OCI-LY3 (cell line): ENCODE data around the gene SH3GLB1.

ENCODE experiments used
- H2AFZ ChIP-seq: fragments of 200-600, 300-600 bp; shearing (Covaris generic); 2 replicates; pipeline ENCODE4 v1.6.0; 2014; ENCODE audit warnings: antibody characterized with exemption, low read depth, low read length
- H3K27ac ChIP-seq: fragments of 200-600, 300-600 bp; sonication (generic); 2 replicates; pipeline ENCODE4 v1.5.1; 2014; ENCODE audit warnings: mild to moderate bottlenecking, low read length, moderate library complexity, mixed read lengths
- H3K27me3 ChIP-seq: fragments of 200-600, 300-600 bp; sonication (generic); 2 replicates; pipeline ENCODE4 v1.6.1; 2014; ENCODE audit warnings: low read depth, low read length, mixed read lengths
- H3K36me3 ChIP-seq: fragments of 200-600, 300-600 bp; sonication (generic); replicated peaks from 2 replicates; pipeline ENCODE3; 2014; ENCODE audit warnings: low read depth, low read length, mixed read lengths
- H3K4me1 ChIP-seq: fragments of 300-600, 200-600 bp; sonication (generic); 2 replicates; pipeline ENCODE4 v1.6.1; 2014; ENCODE audit warnings: low read length, mixed read lengths
- H3K4me2 ChIP-seq: fragments of 200-600, 300-600 bp; sonication (generic); 2 replicates; pipeline ENCODE4 v1.6.1; 2014; ENCODE audit warnings: low read length, mixed read lengths
- H3K4me3 ChIP-seq: fragments of 300-600, 200-600 bp; sonication (generic); 2 replicates; pipeline ENCODE4 v1.5.1; 2014; ENCODE audit warnings: antibody characterized with exemption, mild to moderate bottlenecking, low read length, moderate library complexity
- H3K79me2 ChIP-seq: fragments of 300-600, 200-600 bp; shearing (Covaris generic); 2 replicates; pipeline ENCODE4 v1.6.1; 2014; ENCODE audit warnings: mild to moderate bottlenecking, low read length, mixed read lengths
- H3K9ac ChIP-seq: fragments of 300-600, 200-600 bp; shearing (Covaris generic); 2 replicates; pipeline ENCODE4 v1.6.0; 2014; ENCODE audit warnings: mild to moderate bottlenecking, low read length, moderate library complexity
- H3K9me3 ChIP-seq: fragments of 200-600, 300-600 bp; shearing (Covaris generic); 2 replicates; pipeline ENCODE4 v1.6.1; 2014; ENCODE audit warnings: low read length, mixed read lengths; ENCODE audit not compliant: insufficient read depth
- H4K20me1 ChIP-seq: fragments of 200-600, 300-600 bp; sonication (generic); 2 replicates; pipeline ENCODE4 v1.6.1; 2016; ENCODE audit warnings: low read length, mixed read lengths; ENCODE audit not compliant: insufficient read depth
- CTCF ChIP-seq: fragments of 200-600, 300-600 bp; sonication (generic); IDR thresholded peaks from 2 replicates; pipeline ENCODE4 v1.5.1; 2014; ENCODE audit warnings: antibody characterized with exemption, low read length, low read depth
- EZH2phosphoT487 ChIP-seq: fragments of 200-600 bp; shearing (Covaris generic); IDR thresholded peaks from 2 replicates; pipeline ENCODE4 v1.6.1; 2018; ENCODE audit warnings: antibody characterized with exemption, mixed run types, low read depth

SH3GLB1 gene

GRCh38 chr1:86692641-86693040 is 11.7 kb upstream of the SH3GLB1 start:
- Histone ChIP-seq H3K9ac (no peak overlapping the region), H3K4me3 (no peak overlapping the region), H3K36me3 (no peaks in the 10 kb centered on the region), H4K20me1 (no peaks in the 10 kb centered on the region), H3K79me2 (no peaks in the 10 kb centered on the region), H2AFZ (no peak overlapping the region), H3K4me1 (no peaks in the 10 kb centered on the region), H3K4me2 (no peak overlapping the region), H3K9me3 (no peaks in the 10 kb centered on the region), H3K27me3 (no peaks in the 10 kb centered on the region; the same call in 1 of the 2 replicates), H3K27ac (no peak overlapping the region)
- TF ChIP-seq CTCF (no peak), EZH2phosphoT487 (no peak)

GRCh38 chr1:86695400-86695799 is 9.0 kb upstream of the SH3GLB1 start:
- H2AFZ ChIP-seq = no peak overlapping the region
- TF ChIP-seq CTCF = no peak
- no peak for TF ChIP-seq EZH2phosphoT487
- no peaks in the 10 kb centered on the region for H4K20me1 ChIP-seq
- no peaks in the 10 kb centered on the region for H3K4me1 ChIP-seq
- H3K36me3 ChIP-seq = no peaks in the 10 kb centered on the region
- no peaks in the 10 kb centered on the region; the same call in 1 of the 2 replicates for H3K27me3 ChIP-seq
- H3K27ac ChIP-seq = no peak overlapping the region
- no peak overlapping the region for H3K4me2 ChIP-seq
- H3K9ac ChIP-seq = no peak overlapping the region
- H3K79me2 ChIP-seq = no peaks in the 10 kb centered on the region
- H3K4me3 ChIP-seq = no peak overlapping the region
- no peaks in the 10 kb centered on the region for H3K9me3 ChIP-seq

- no peak overlapping the region for H3K27ac ChIP-seq
- no peaks in the 10 kb centered on the region for H3K36me3 ChIP-seq
- H2AFZ ChIP-seq = no peak overlapping the region
- no peaks in the 10 kb centered on the region for H4K20me1 ChIP-seq
- H3K4me1 ChIP-seq = no peaks in the 10 kb centered on the region
- H3K4me2 ChIP-seq = no peak overlapping the region
- TF ChIP-seq CTCF (no peak), EZH2phosphoT487 (no peak)
- H3K4me3 ChIP-seq = no peak overlapping the region
- H3K79me2 ChIP-seq = no peaks in the 10 kb centered on the region
- H3K9ac ChIP-seq = no peak overlapping the region
- no peaks in the 10 kb centered on the region for H3K9me3 ChIP-seq
- H3K27me3 ChIP-seq = no peaks in the 10 kb centered on the region; the same call in 1 of the 2 replicates
Observed at GRCh38 chr1:86696522-86696921, 7.9 kb upstream of the SH3GLB1 start.

GRCh38 chr1:86699186-86699585 is 5.2 kb upstream of the SH3GLB1 start:
- no peaks in the 10 kb centered on the region for H3K9me3 ChIP-seq
- H3K4me3 ChIP-seq = no peak overlapping the region
- peaks cover 6% of the 10 kb centered on the region; the same call in 1 of the 2 replicates for H3K4me1 ChIP-seq
- no peaks in the 10 kb centered on the region; the same call in 1 of the 2 replicates for H3K27me3 ChIP-seq
- no peak overlapping the region for H2AFZ ChIP-seq
- no peaks in the 10 kb centered on the region for H3K79me2 ChIP-seq
- TF ChIP-seq CTCF = no peak
- no peak for TF ChIP-seq EZH2phosphoT487
- H3K36me3 ChIP-seq = no peaks in the 10 kb centered on the region
- H4K20me1 ChIP-seq = no peaks in the 10 kb centered on the region
- no peak overlapping the region for H3K9ac ChIP-seq
- no peak overlapping the region for H3K27ac ChIP-seq
- H3K4me2 ChIP-seq = no peak overlapping the region
